Medulla oblongata (tissue), 1 donor: Measurements from ENCODE around the gene ARHGAP33.
A peak's percentile ranks its signal among the peaks of the same experiment; 100 is the strongest.
"Not testable (repeated sequence)": the region's sequence is repeated elsewhere in the genome, so short reads cannot be mapped to it uniquely, and the experiment has no call there.

ENCODE experiments used
- DNase-seq: peaks from one replicate; pipeline ENCODE4 v3.0.0-alpha.2; 2015; ENCODE audit errors: extremely low spot score

ARHGAP33 gene

GRCh38 chr19:35756377-35757230, 18.8 kb upstream of the ARHGAP33 start, which contains the start of gene HSPB6:
Gene HSPB6 (minus strand): TSS chr19:35757029. CDS start chr19:35757008, 21 bp downstream.
- peak; percentile 48 for DNase-seq

GRCh38 chr19:35757231-35757748, 18.1 kb upstream of the ARHGAP33 start:
- peak; percentile 66 for DNase-seq

- peak; percentile 100 for DNase-seq
Measured at GRCh38 chr19:35757749-35758608, 17.4 kb upstream of the ARHGAP33 start, which contains the start of gene PROSER3. Gene PROSER3 (plus strand): TSS chr19:35758176. CDS start chr19:35758216, 40 bp downstream.

- no peak for DNase-seq
Measured at GRCh38 chr19:35759697-35760096, 15.7 kb upstream of the ARHGAP33 start.

GRCh38 chr19:35760711-35761349, 14.5 kb upstream of the ARHGAP33 start:
- no peak for DNase-seq

GRCh38 chr19:35764432-35765315, 10.7 kb upstream of the ARHGAP33 start:
- no peak for DNase-seq

- no peak for DNase-seq
Measured at GRCh38 chr19:35766571-35767104, 8.7 kb upstream of the ARHGAP33 start.

- DNase-seq = no peak
Measured at GRCh38 chr19:35767288-35768081, 7.9 kb upstream of the ARHGAP33 start.

GRCh38 chr19:35768082-35768421, 7.3 kb upstream of the ARHGAP33 start:
- DNase-seq = no peak

- DNase-seq = not testable (repeated sequence)
Measured at GRCh38 chr19:35772362-35772761, 3.0 kb upstream of the ARHGAP33 start.

- DNase-seq = no peak
Measured at GRCh38 chr19:35773020-35773806, 2.2 kb upstream of the ARHGAP33 start.

GRCh38 chr19:35774274-35775045, 904 bp upstream of the ARHGAP33 start:
- DNase-seq = no peak

GRCh38 chr19:35775046-35775297, 392 bp upstream of the ARHGAP33 start:
- DNase-seq = no peak

GRCh38 chr19:35776102-35776788, 881 bp downstream of the ARHGAP33 start:
- DNase-seq = peak; percentile 24

GRCh38 chr19:35777086-35777841, 1.9 kb downstream of the ARHGAP33 start:
- peak; percentile 67 for DNase-seq

GRCh38 chr19:35777961-35778360, 2.6 kb downstream of the ARHGAP33 start:
- no peak for DNase-seq

- no peak for DNase-seq
Measured at GRCh38 chr19:35779033-35779432, 3.7 kb downstream of the ARHGAP33 start.
